HG03432 (cell line): Measurements from ENCODE around the gene ARMC9.
"Not testable (repeated sequence)": the region's sequence is repeated elsewhere in the genome, so short reads cannot be mapped to it uniquely, and the experiment has no call there.

Source experiments
- ATAC-seq: cut with Tn5 transposase; IDR thresholded peaks from one replicate; pipeline ENCODE4 v1.9.1; 2021; ENCODE audit warnings: mild to moderate bottlenecking, moderate library complexity; ENCODE audit not compliant: unreplicated experiment

The ARMC9 gene

GRCh38 chr2:231278868-231279267, 80.4 kb downstream of the ARMC9 start:
- ATAC-seq = no peak

DNA sequence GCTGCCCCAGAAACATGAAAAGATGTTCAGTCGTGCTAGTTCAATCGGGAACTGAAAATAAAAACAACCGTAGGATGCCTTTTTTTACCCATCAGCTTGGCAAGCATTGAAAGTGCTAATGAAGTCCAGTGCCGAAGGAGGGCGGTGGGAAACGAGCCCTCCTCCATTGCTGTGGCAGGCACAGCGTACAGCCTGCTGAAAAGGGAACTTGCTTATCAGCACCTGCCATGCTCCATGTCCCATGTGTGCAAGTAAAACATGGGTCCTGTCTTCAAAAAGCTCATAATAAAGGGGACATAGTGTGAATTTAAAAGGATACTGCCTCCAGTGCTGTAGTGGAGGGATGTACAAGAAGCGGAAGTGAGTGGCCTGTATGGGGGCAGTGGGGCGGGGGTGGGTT, 82.4 kb downstream of the ARMC9 start:
- ATAC-seq = no peak

DNA sequence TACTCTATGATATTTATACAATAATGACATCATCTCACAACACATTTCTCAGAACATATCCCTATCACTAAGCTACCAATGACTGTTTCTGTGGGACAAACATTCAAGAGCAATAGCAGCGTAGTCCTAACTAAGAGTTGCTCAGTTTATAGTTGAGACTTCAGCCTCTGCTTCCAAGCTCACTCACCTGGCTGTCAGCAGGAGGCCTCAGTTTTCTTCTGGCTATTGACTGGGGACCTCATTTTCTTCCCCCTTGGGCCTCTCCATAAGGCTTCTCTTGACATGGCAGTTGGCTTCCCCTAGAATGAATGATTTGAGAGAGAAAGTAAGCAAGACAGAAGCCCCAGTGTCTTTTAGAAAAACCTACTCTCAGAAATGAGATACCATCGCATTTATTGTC, 85.9 kb downstream of the ARMC9 start:
- ATAC-seq = no peak

GRCh38 chr2:231286964-231287363, 88.5 kb downstream of the ARMC9 start:
- no peak for ATAC-seq

- no peak for ATAC-seq
Measured at GRCh38 chr2:231287696-231288095, 89.3 kb downstream of the ARMC9 start.

GRCh38 chr2:231288590-231288989, 90.2 kb downstream of the ARMC9 start:
- no peak for ATAC-seq

DNA sequence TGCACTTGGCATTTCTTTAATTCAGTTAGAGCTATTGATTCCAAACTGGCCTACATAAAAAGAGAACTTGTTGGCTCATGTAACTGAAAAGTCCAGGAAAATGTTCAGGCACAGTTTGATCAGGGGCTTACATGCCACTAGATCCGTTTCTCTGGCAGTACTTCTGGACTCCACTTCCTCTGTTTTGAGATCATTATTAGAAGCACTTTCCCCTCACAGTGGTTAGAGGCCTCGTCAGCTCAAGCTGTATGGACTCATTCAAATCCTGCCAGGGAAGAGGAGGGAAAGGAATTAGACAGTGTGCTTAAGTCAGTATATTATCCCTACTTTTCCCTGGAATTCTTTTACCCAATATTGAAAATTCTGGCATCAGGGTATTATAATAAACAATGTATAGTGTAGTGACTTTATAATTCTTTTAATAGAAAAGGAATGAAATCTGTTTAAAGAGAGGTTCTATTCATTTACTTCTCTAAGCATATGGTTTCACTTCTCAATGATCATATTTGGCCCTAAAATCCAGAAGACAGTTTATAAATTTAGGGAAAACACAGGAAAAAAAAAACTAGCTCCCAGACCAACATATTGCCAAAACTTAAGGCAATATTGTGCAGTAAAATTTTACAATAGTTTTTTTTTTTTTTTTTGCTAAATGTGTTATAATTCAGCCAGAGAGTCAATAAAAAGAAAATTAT, 92.0 kb downstream of the ARMC9 start:
- ATAC-seq = no peak

- no peak for ATAC-seq
Measured at GRCh38 chr2:231292472-231293134, 94.2 kb downstream of the ARMC9 start.

- ATAC-seq = no peak
Measured at GRCh38 chr2:231293163-231293562, 94.7 kb downstream of the ARMC9 start.

GRCh38 chr2:231294116-231294515, 95.7 kb downstream of the ARMC9 start:
- ATAC-seq = no peak

DNA sequence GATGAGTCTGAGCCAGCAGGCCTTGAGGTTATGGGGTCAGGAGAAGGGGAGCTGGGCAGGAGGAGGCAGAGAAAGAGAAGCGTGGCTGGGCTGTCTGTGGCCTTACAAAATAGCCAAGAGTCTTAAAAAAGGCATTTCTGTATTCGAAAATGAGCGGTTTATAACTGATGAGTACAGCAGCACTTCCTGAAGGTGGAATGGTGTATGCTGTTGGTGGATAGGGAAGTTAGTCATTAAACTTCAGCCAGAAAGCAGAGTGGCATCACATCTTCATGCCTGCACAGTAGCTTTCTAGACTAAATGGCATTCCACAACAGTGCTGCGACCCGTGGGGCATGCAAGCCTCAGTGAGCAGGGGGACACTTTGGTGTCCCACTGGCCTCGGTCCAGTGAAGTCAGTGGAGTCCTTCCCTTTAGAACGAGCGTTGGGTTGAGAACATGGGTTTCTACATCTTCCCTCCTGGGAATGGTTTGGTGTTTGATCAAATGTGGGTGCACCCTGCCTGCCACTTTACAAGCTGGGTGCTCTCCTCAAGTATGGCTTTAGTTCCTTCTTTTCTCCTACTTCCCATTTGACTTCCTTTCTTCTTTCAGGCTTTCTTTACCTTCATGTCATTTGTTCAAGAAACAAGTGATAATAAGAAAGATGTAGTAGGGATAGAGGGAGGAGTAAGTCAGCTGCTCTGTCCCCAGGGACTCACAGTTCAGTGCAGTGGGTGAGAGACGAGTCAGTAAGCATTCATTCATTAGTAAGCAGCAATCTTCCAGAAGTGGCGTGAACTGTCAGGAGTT, 96.3 kb downstream of the ARMC9 start:
- ATAC-seq = no peak

- no peak for ATAC-seq
Measured at GRCh38 chr2:231295363-231295655, 96.9 kb downstream of the ARMC9 start.

DNA sequence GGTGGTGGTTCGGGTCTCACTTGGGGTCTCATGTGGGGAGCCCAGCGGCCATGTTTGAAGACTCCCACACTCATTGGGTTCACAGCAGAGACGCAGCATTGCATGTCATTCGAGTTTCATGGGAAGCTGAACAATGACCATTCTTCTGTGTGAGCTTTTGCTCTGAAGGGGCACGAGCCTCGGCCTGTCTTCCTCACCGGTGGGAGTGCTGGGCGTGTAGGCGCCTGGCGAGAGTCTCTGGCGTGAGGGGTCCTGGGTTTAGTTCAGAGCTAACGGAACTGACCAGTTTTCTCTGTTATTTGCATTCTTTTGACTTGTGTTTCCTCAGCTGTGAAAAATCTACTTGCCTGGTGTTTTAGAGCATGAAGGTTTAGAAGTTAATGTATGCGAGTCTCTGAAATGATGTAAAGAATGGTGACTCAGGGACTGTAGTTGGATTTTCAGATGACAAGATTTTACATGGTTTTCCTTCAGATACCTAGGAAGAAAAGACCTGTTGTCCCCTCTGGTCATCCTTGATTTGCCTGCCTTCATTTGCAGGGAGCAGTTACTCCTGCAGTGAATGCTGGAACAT, 98.1 kb downstream of the ARMC9 start:
- no peak for ATAC-seq

DNA sequence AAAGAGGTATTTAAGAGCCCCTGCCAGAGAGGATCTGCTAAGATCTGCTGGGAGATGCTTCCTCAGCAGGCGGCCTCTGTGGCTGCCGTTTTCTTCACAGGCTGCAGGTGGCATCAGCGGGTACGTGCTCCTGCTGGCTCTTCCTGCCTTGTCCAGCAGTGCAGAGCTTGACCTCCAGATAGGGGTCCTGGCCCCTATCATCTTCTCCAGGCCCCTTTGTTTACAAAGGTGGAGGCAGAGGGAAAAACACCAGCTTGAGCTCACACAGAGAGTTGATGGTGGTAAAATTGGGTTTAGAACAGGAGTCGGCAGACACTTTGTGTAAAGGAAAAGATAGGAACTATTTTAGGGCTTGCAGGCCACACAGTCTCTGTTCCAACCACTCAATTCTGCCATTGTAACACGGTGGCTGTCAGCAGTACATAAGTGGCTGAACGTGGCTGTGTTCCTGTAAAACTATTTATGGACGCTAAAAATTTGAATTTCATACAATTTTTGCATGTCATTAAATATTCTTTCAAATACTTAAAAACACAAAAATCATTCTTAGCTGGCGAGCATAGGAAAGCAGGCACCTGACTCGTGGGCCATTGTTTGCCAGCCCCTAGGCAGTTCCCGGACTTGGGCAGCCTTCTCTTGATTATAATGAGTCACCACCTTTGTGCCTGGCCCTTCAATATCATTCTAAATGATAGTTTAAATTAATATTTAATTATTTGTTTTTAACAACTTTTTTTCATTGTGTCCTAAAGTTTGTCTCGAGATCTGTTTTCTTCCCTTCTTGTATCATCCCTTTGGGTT, 98.9 kb downstream of the ARMC9 start:
- ATAC-seq = peak; percentile 67

DNA sequence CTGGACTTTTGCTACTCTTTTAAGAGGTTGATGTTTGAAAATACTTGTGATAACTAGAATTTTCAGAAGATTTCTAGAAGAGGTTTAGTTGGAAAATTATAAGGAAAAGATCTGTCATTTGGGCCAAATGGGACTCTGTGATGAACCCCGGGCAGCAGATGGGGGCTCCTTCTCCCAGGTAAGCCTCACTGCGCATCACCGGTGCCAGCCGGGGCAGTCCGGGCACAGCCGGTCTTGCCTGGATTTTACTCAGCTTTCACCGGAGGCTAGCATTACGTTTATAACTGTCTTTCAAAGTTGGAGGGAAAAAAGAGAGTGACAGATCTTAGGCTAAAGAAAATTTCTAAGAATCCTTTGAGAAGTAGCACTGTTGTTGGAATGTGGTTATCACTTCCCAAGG, 99.7 kb downstream of the ARMC9 start:
- no peak for ATAC-seq

GRCh38 chr2:231299267-231299666, 100.8 kb downstream of the ARMC9 start:
- no peak for ATAC-seq

- peak; percentile 47 for ATAC-seq
Measured at GRCh38 chr2:231300020-231300721, 101.7 kb downstream of the ARMC9 start.

DNA sequence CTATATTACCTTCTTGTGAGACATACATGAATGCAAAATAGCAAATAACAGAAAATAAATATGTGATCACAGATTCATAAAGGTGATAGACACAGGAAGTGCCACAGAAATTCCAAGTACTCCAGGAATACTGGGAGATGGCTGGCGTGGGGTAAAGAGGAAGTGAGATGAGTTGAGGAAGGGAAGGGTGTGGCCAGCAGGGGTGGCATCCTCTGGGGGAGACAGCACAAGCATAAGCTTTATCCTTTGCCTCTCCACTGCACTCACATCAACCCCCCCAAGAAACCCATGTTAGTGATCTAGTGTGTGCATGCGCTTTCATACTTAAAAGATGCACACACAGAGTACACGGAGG, 102.3 kb downstream of the ARMC9 start:
- no peak for ATAC-seq

DNA sequence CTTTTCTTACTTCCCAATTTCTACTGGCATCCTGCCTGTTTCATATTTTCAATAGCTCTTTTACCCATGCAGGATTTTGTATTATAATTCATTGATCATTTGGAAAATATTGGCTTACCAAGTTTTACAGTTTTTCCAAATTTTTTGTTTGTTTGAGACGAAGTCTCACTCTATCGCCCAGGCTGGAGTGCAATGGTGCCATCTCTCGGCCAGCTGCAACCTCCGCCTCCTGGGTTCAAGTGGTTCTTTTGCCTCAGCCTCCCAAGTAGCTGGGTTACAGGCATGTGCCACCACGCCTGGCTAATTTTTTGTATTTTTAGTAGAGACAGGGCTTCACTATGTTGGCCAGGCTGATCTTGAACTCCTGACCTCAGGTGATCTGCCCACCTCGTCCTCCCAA, 105.8 kb downstream of the ARMC9 start:
- ATAC-seq = not testable (repeated sequence)

- no peak for ATAC-seq
Measured at GRCh38 chr2:231305221-231305620, 106.8 kb downstream of the ARMC9 start.
